ENCODE results near the gene DCDC2. TPM values are rescaled to one million over a fixed set of nuclear protein-coding genes. Genes with fewer than 3 reads are reported as not detected.

The DCDC2 gene
- total RNA-seq, 6 experiments from 2014 or later = not detected

- H3K4me3 Mint-ChIP-seq = no peak overlapping the region
- peaks cover 2% of the 10 kb centered on the region for H3K27me3 Mint-ChIP-seq (ENCODE audit: insufficient read depth)
- DNase-seq = no peak
- H3K4me1 Mint-ChIP-seq (ENCODE audit: low read depth) = no peaks in the 10 kb centered on the region
- TF ChIP-seq CTCF (IDR thresholded peaks at IDR 0.05) = no peak
- H3K36me3 Mint-ChIP-seq (ENCODE audit: low read depth) = no peaks in the 10 kb centered on the region
- peaks cover 7% of the 10 kb centered on the region; the same call in 1 of the 2 replicates for H3K9me3 Mint-ChIP-seq
- no peak overlapping the region for H3K27ac Mint-ChIP-seq
Observed at GRCh38 chr6:24287239-24287638, 70.6 kb downstream of the DCDC2 start.

- H3K27ac Mint-ChIP-seq = no peak overlapping the region
- no peaks in the 10 kb centered on the region for H3K4me1 Mint-ChIP-seq (ENCODE audit: low read depth)
- DNase-seq = no peak
- H3K27me3 Mint-ChIP-seq (ENCODE audit: insufficient read depth) = peaks cover 4% of the 10 kb centered on the region
- TF ChIP-seq CTCF (IDR thresholded peaks at IDR 0.05) = no peak
- peaks cover 7% of the 10 kb centered on the region; the same call in 1 of the 2 replicates for H3K9me3 Mint-ChIP-seq
- no peaks in the 10 kb centered on the region for H3K36me3 Mint-ChIP-seq (ENCODE audit: low read depth)
- H3K4me3 Mint-ChIP-seq = no peak overlapping the region
Observed at GRCh38 chr6:24284006-24284405, 73.9 kb downstream of the DCDC2 start.

GRCh38 chr6:24283043-24283985, 74.5 kb downstream of the DCDC2 start:
- H3K36me3 Mint-ChIP-seq (ENCODE audit: low read depth) = no peaks in the 10 kb centered on the region
- no peaks in the 10 kb centered on the region for H3K4me1 Mint-ChIP-seq (ENCODE audit: low read depth)
- no peak overlapping the region for H3K27ac Mint-ChIP-seq
- H3K9me3 Mint-ChIP-seq = peaks cover 7% of the 10 kb centered on the region; the same call in 1 of the 2 replicates
- peak; percentile 79 for TF ChIP-seq CTCF (IDR thresholded peaks at IDR 0.05)
- peak overlapping the region; percentile 59 for H3K4me3 Mint-ChIP-seq
- peaks cover 4% of the 10 kb centered on the region for H3K27me3 Mint-ChIP-seq (ENCODE audit: insufficient read depth)
- DNase-seq = peak; percentile 59

- peaks cover 1% of the 10 kb centered on the region; the same call in 1 of the 2 replicates for H3K27me3 Mint-ChIP-seq (ENCODE audit: insufficient read depth)
- no peaks in the 10 kb centered on the region for H3K36me3 Mint-ChIP-seq (ENCODE audit: low read depth)
- peak; percentile 69 for TF ChIP-seq CTCF (IDR thresholded peaks at IDR 0.05)
- peak; percentile 1 for DNase-seq
- no peaks in the 10 kb centered on the region for H3K9me3 Mint-ChIP-seq
- no peak overlapping the region for H3K27ac Mint-ChIP-seq
- no peak overlapping the region for H3K4me3 Mint-ChIP-seq
- no peaks in the 10 kb centered on the region for H3K4me1 Mint-ChIP-seq (ENCODE audit: low read depth)
Observed at GRCh38 chr6:24274441-24275083, 83.3 kb downstream of the DCDC2 start.

GRCh38 chr6:24273096-24273870, 84.6 kb downstream of the DCDC2 start:
- H3K4me3 Mint-ChIP-seq = no peak overlapping the region
- no peaks in the 10 kb centered on the region for H3K4me1 Mint-ChIP-seq (ENCODE audit: low read depth)

More at GRCh38 chr6:24273096-24273870, 84.6 kb downstream of the DCDC2 start:
- H3K27ac Mint-ChIP-seq = no peak overlapping the region
- H3K9me3 Mint-ChIP-seq = no peaks in the 10 kb centered on the region; the same call in 1 of the 2 replicates
- no peak for DNase-seq
- TF ChIP-seq CTCF (IDR thresholded peaks at IDR 0.05) = no peak
- H3K36me3 Mint-ChIP-seq (ENCODE audit: low read depth) = no peaks in the 10 kb centered on the region
- no peaks in the 10 kb centered on the region for H3K27me3 Mint-ChIP-seq (ENCODE audit: insufficient read depth)

All from HFFc6 (cell line).